H54 (cell line): ENCODE results near the gene FRMD4A.
"Not testable (repeated sequence)": the region's sequence is repeated elsewhere in the genome, so short reads cannot be mapped to it uniquely, and the experiment has no call there.

Source experiments
- DNase-seq: peaks from one replicate; pipeline ENCODE4 v3.0.0; 2011; ENCODE audit warnings: low spot score, mixed read lengths; ENCODE audit not compliant: insufficient read length
- FAIRE-seq: peaks from 3 replicates; lab custom pipeline; 2011; peaks lifted over from hg19 to GRCh38; lab: Jason Lieb, UNC
- POLR2A ChIP-seq: IDR thresholded peaks from 2 replicates; pipeline ENCODE4 v1.6.1; 2011; ENCODE audit warnings: low read depth, mild to moderate bottlenecking, low read length

FRMD4A gene

GRCh38 chr10:13720699-13721098, 610.0 kb downstream of the FRMD4A start:
- FAIRE-seq (no peak), DNase-seq (no peak)
- TF ChIP-seq POLR2A = no peak

GRCh38 chr10:13719425-13719824, 611.3 kb downstream of the FRMD4A start:
- no peak for TF ChIP-seq POLR2A
- no peak for FAIRE-seq
- DNase-seq = no peak

DNA sequence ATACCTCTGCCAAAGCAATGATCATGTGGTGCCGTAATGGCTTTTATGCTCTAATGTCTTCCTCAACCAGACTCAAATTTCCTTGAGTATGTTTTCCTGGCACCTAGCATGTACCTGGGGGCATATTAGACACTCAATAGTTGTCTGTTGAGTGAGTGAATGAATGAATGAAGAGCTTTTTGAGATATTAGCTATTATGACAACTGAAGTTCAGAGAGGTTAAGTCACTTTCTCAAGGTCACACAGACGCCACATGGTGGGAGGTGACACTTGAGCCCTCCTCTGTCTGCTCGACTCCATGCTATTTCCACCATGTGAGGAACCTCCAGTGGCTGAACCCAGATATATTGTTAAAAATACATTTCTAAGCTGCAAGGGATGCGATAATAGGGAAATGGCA, 611.9 kb downstream of the FRMD4A start:
- no peak for TF ChIP-seq POLR2A
- no peak for DNase-seq
- FAIRE-seq = no peak

GRCh38 chr10:13717936-13718772, 612.6 kb downstream of the FRMD4A start:
- DNase-seq (peak; percentile 62), FAIRE-seq (peak; percentile 81)

DNA sequence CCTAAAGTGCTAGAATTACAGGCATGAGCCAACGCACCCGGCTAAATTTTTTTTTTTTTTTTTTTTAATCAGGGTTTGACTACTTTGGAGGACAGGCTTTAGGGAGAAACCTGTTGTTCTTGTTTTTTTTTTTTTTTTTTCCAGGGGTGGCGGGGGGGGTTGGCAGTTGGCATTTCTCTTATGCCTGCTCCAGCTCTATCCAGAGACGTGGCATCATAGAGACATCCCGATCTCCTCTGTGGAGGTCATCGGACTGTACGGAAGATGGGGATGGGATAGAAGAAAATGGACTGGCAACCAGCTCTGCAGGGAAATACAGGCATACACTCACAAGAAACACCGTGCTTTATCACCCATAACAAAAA, 613.2 kb downstream of the FRMD4A start:
- no peak for TF ChIP-seq POLR2A
- no peak for DNase-seq
- no peak for FAIRE-seq

More at GRCh38 chr10:13717936-13718772, 612.6 kb downstream of the FRMD4A start:
- TF ChIP-seq POLR2A = no peak

GRCh38 chr10:13716081-13717071, 614.3 kb downstream of the FRMD4A start:
- DNase-seq (peak; percentile 19), FAIRE-seq (peak; percentile 53)
- TF ChIP-seq POLR2A = no peak

DNA sequence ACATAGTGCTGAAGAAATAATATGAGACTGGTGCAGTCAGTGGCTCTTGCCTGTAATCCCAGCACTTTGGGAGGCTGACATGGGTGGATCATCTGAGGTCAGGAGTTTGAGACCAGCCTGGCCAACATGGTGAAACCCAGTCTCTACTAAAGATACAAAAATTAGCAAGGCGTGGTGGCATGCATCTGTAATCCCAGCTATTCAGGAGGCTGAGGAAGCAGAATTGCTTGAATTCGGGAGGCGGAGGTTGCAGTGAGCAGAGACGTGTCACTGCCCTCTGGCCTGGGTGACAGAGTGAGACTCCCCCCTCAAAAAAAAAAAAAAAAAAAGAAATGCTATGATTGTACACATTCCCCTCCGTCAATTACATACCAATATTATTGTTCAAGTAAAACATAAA, 615.1 kb downstream of the FRMD4A start:
- FAIRE-seq, DNase-seq: not testable (repeated sequence)

DNA sequence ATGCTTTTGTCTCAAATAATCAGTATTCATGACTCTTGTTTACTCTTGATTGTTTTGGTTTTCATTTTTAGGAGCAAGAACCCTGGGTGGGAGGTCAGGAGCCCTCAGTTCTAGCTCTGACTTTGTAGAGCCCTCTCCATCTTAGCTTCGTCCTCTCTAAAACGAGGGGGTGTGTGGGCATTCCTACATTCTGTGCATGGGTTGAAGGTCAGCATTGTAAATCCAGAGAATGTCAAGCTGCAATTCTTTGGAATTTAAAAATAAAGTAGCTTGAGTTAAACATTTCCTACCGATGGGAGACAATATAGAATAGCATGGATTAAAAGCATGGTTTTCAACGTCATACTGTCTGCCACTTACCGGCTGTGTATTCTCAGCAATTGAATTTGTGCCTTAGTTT, 615.6 kb downstream of the FRMD4A start:
- FAIRE-seq = no peak
- no peak for DNase-seq
- no peak for TF ChIP-seq POLR2A

GRCh38 chr10:13712837-13713581, 617.7 kb downstream of the FRMD4A start:
- TF ChIP-seq POLR2A = no peak
- DNase-seq (peak; percentile 57), FAIRE-seq (peak; percentile 91)

GRCh38 chr10:13712476-13712836, 618.3 kb downstream of the FRMD4A start:
- FAIRE-seq = no peak

DNA sequence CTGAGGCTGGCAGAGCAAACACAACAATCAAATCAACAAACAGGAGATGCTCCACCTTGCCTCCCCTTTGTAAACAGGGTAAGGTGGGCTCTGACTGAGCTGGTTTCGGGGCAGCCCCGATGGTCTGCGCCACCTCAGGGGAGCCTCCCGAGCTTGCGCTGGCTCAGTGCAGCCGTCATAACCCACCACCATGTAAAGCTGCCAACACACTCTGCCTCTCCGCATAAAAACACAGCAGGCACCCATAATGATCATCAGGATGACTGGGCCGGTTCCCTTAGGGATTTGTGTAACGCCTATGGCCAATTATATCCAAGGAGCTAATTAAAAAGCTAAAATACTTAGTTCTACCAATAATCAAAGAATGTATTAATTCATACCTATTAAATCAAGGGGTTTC, 619.4 kb downstream of the FRMD4A start:
- FAIRE-seq = no peak
- TF ChIP-seq POLR2A = no peak
- no peak for DNase-seq

More at GRCh38 chr10:13712476-13712836, 618.3 kb downstream of the FRMD4A start:
- TF ChIP-seq POLR2A = no peak
- DNase-seq = no peak

GRCh38 chr10:13709931-13710650, 620.6 kb downstream of the FRMD4A start:
- DNase-seq (no peak), FAIRE-seq (no peak)
- no peak for TF ChIP-seq POLR2A

GRCh38 chr10:13708256-13708990, 622.3 kb downstream of the FRMD4A start:
- no peak for DNase-seq
- FAIRE-seq = no peak
- TF ChIP-seq POLR2A = no peak
